AG04450 (cell line): ENCODE data around the gene MGAT1. TPM values are rescaled to one million over a fixed set of nuclear protein-coding genes. Genes with fewer than 3 reads are reported as not detected.

Source experiments
- CTCF ChIA-PET: fragments of 300-600, 350-600 bp; formaldehyde crosslinking; extraction: SDS; loops from one replicate; lab custom pipeline; 2022; ENCODE audit warnings: antibody characterized with exemption, inconsistent platforms; lab: Charles Lee
- POLR2A ChIA-PET: fragments of 350-600 bp; formaldehyde crosslinking; extraction: SDS; loops from one replicate; lab custom pipeline; 2021; ENCODE audit warnings: antibody characterized with exemption, inconsistent platforms; lab: Yijun Ruan, JAX
- DNase-seq: peaks from one replicate; pipeline ENCODE4 v3.0.0-alpha.2; 2011; ENCODE audit warnings: low read depth, low spot score
- H3K27ac ChIP-seq: one replicate; pipeline ENCODE4 v1.5.1; 2012; ENCODE audit warnings: low read depth, low read length, control low read depth
- H3K27me3 ChIP-seq: one replicate; pipeline ENCODE4 v1.6.0; 2012; ENCODE audit warnings: low read length; ENCODE audit not compliant: control insufficient read depth, insufficient read depth
- H3K4me3 ChIP-seq: 2 replicates; pipeline ENCODE4 v1.5.1; 2011; ENCODE audit warnings: mild to moderate bottlenecking, low read depth, low read length, control low read depth
- H3K9me3 ChIP-seq: 2 replicates; pipeline ENCODE4 v1.5.1; 2012; ENCODE audit warnings: low read length; ENCODE audit not compliant: control insufficient read depth, insufficient read depth
- polyA plus RNA-seq: library from polyadenylated mRNA; depleted of rRNA; stranded (reverse); fragments of >200 nt; gene quantifications from 2 replicates; pipeline ENCODE4 v1.2.3, GENCODE V29; 2011
- TF ChIP-seq, protein P1 (sequence below): IDR thresholded peaks from 2 replicates; pipeline ENCODE4 v1.5.1; 2011; ENCODE audit warnings: low read depth, low read length, control low read depth, inconsistent platforms

The MGAT1 gene
- polyA plus RNA-seq, 1 experiment: 96.2 TPM

DNA sequence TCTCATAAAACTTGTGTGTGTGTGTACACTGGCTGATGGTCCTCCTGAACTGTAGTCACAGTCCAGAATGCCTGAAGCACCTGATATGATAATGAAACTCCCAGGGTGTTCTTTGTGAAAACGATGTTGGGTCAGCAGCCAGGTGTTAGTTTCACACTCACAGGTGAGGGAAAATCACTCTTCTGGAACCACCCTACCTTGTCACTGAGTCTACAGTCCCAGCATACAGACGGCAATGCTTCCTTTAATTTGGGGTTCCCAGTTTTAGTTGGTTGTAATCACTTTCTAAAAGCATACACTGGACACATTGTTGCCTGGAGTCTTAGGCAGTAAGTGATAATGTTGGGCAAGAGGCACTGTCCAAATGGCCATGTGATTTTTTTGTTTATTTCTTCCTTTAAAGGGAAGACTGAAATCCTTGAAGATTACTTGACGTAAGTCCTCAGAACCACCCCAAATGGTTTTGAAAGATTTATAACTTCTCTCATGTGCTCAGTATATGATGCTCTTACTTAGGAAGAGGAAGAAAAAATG, 18.2 kb upstream of the MGAT1 start:
- no peaks in the 10 kb centered on the region for H3K9me3 ChIP-seq
- no peaks in the 10 kb centered on the region for H3K27me3 ChIP-seq
- ChIA-PET POLR2A (interaction anchor here (1.4 kb wide), 1 partner anchor 10 kb away, joined by 4 read pairs; no protein-coding TSS in a partner anchor), CTCF (interaction anchor here (0.7 to 0.9 kb wide), 3 partner anchors 10 to 48 kb away, joined by 3 to 9 read pairs (median 3); no protein-coding TSS in a partner anchor)
- no peak overlapping the region for H3K27ac ChIP-seq
- no peak for DNase-seq
- TF ChIP-seq, protein P1, sequence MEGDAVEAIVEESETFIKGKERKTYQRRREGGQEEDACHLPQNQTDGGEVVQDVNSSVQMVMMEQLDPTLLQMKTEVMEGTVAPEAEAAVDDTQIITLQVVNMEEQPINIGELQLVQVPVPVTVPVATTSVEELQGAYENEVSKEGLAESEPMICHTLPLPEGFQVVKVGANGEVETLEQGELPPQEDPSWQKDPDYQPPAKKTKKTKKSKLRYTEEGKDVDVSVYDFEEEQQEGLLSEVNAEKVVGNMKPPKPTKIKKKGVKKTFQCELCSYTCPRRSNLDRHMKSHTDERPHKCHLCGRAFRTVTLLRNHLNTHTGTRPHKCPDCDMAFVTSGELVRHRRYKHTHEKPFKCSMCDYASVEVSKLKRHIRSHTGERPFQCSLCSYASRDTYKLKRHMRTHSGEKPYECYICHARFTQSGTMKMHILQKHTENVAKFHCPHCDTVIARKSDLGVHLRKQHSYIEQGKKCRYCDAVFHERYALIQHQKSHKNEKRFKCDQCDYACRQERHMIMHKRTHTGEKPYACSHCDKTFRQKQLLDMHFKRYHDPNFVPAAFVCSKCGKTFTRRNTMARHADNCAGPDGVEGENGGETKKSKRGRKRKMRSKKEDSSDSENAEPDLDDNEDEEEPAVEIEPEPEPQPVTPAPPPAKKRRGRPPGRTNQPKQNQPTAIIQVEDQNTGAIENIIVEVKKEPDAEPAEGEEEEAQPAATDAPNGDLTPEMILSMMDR: no peak
- no peak overlapping the region for H3K4me3 ChIP-seq

- no peak overlapping the region for H3K27ac ChIP-seq
- H3K27me3 ChIP-seq: no peaks in the 10 kb centered on the region
- H3K4me3 ChIP-seq: no peak overlapping the region
- no peaks in the 10 kb centered on the region for H3K9me3 ChIP-seq
- CTCF ChIA-PET: no interaction called here
- POLR2A ChIA-PET: interaction anchor here (1.0 kb wide), 1 partner anchor 12 kb away, joined by 5 read pairs; no protein-coding TSS in a partner anchor
- DNase-seq: no peak
- TF ChIP-seq, protein P1: no peak
Observed at GRCh38 chr5:180818677-180819341, 16.2 kb upstream of the MGAT1 start.

DNA sequence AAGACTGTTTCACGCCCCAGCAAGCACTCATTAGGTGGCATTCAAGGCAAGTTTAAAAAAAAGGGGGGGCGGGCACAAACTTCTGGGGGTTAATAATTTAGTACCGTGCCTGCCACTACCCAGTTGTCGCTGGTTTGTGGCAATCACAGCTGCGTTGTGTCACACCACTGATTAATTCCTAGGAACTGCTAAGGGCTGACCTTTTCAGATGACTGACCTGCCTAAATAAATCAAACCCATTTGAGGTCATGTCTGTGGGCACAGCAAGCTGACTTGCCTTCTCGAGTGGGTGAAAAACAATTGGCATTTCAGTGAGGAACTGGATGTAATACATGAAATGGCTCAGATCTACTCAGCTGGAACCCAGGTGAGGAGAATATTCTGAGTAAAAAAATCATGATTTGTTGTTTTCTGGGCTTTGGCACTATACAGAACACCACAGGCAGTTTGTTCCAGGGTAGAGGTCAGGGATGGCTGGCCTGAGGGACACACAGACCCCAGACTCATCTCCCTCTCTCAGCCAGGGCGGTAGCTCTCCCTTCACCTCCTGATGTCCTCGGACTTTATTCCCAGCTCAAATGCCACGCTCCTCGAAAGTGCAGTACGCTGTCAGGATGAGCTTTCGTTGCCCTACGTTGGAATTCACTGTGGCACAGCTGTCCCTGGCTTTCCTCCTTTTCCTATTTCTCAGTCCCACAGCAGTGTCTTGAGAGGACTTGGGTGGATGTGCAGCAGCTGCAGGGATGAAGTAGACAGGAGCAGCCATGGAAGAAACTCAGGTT, 15.5 kb upstream of the MGAT1 start:
- CTCF ChIA-PET: no interaction called here
- DNase-seq: no peak
- no peaks in the 10 kb centered on the region for H3K27me3 ChIP-seq
- H3K4me3 ChIP-seq: no peak overlapping the region
- no peaks in the 10 kb centered on the region for H3K9me3 ChIP-seq
- TF ChIP-seq, protein P1: no peak
- no peak overlapping the region for H3K27ac ChIP-seq
- POLR2A ChIA-PET: interaction anchor here (1.0 kb wide), 1 partner anchor 13 kb away, joined by 5 read pairs; no protein-coding TSS in a partner anchor

GRCh38 chr5:180816608-180817534, 14.3 kb upstream of the MGAT1 start:
- Histone ChIP-seq H3K27ac (peak overlapping the region; percentile 52), H3K4me3 (no peak overlapping the region), H3K9me3 (no peaks in the 10 kb centered on the region), H3K27me3 (no peaks in the 10 kb centered on the region)
- DNase-seq: no peak
- POLR2A ChIA-PET: no interaction called here
- CTCF ChIA-PET: no interaction called here
- TF ChIP-seq, protein P1: no peak
